SK-N-MC (cell line): ENCODE measurements around the gene KRT72.

ENCODE experiments used
- EZH2 ChIP-seq: fragments of 200-600 bp; sonication (generic); IDR thresholded peaks from one replicate; pipeline ENCODE4 v1.6.1; 2017; ENCODE audit warnings: antibody characterized with exemption
- POLR2AphosphoS5 ChIP-seq: IDR thresholded peaks from 2 replicates; pipeline ENCODE4 v1.6.1; 2012; ENCODE audit warnings: mild to moderate bottlenecking, low read depth, low read length, borderline replicate concordance

GRCh38 chr12:52561880-52562449 is 39.3 kb downstream of the KRT72 start:
- TF ChIP-seq POLR2AphosphoS5 (no peak), EZH2 (no peak)
